Hippocampal formation (tissue), 2 donors: Measurements from ENCODE around the gene CALHM5.
A peak's percentile ranks its signal among the peaks of the same experiment; 100 is the strongest.
"Not testable (repeated sequence)": the region's sequence is repeated elsewhere in the genome, so short reads cannot be mapped to it uniquely, and the experiment has no call there.

ENCODE experiments used
- DNase-seq, 2 donors: peaks; one replicate each; lab custom pipeline; 2025; lab: John Stamatoyannopoulos, UW

Gene CALHM5

GRCh38 chr6:116511424-116512110 is at the start of gene CALHM5:
Gene CALHM5, plus strand, starts transcription at chr6:116511639. Its CDS starts 58 bp downstream, at chr6:116511697.
- peak in 1 of 2 donors; percentile 24 for DNase-seq

GRCh38 chr6:116461932-116462885 is 49.2 kb upstream of the CALHM5 start:
- no peak for DNase-seq

GRCh38 chr6:116463301-116463700 is 48.1 kb upstream of the CALHM5 start:
- DNase-seq, result no peak

GRCh38 chr6:116465246-116465645 is 46.2 kb upstream of the CALHM5 start:
- DNase-seq, result no peak

GRCh38 chr6:116467096-116467495 is 44.3 kb upstream of the CALHM5 start:
- DNase-seq, result no peak

GRCh38 chr6:116467514-116467913 is 43.9 kb upstream of the CALHM5 start:
- no peak for DNase-seq

- no peak for DNase-seq
Measured at GRCh38 chr6:116468293-116468692, 43.1 kb upstream of the CALHM5 start.

- no peak for DNase-seq
Measured at GRCh38 chr6:116471531-116471930, 39.9 kb upstream of the CALHM5 start.

- no peak for DNase-seq
Measured at GRCh38 chr6:116472706-116473105, 38.7 kb upstream of the CALHM5 start.

- DNase-seq, result no peak
Measured at GRCh38 chr6:116475141-116475540, 36.3 kb upstream of the CALHM5 start.

- no peak for DNase-seq
Measured at GRCh38 chr6:116476002-116476678, 35.3 kb upstream of the CALHM5 start.

- no peak for DNase-seq
Measured at GRCh38 chr6:116482780-116483179, 28.7 kb upstream of the CALHM5 start.

GRCh38 chr6:116483616-116484015 is 27.8 kb upstream of the CALHM5 start:
- DNase-seq, result no peak

GRCh38 chr6:116485559-116486184 is 25.8 kb upstream of the CALHM5 start:
- no peak for DNase-seq

- DNase-seq, result no peak
Measured at GRCh38 chr6:116491610-116492330, 19.7 kb upstream of the CALHM5 start.

GRCh38 chr6:116492331-116493067 is 18.9 kb upstream of the CALHM5 start:
- DNase-seq, result no peak

GRCh38 chr6:116495161-116495560 is 16.3 kb upstream of the CALHM5 start:
- not testable (repeated sequence) for DNase-seq

- no peak for DNase-seq
Measured at GRCh38 chr6:116497113-116497676, 14.2 kb upstream of the CALHM5 start.

- no peak for DNase-seq
Measured at GRCh38 chr6:116500969-116501433, 10.4 kb upstream of the CALHM5 start.

GRCh38 chr6:116507324-116507723 is 4.1 kb upstream of the CALHM5 start:
- no peak for DNase-seq
